Measurements from ENCODE around the gene TFAP2B.

GRCh38 chr6:50780382-50780781, 38.3 kb upstream of the TFAP2B start:
- TF ChIP-seq, protein P1, sequence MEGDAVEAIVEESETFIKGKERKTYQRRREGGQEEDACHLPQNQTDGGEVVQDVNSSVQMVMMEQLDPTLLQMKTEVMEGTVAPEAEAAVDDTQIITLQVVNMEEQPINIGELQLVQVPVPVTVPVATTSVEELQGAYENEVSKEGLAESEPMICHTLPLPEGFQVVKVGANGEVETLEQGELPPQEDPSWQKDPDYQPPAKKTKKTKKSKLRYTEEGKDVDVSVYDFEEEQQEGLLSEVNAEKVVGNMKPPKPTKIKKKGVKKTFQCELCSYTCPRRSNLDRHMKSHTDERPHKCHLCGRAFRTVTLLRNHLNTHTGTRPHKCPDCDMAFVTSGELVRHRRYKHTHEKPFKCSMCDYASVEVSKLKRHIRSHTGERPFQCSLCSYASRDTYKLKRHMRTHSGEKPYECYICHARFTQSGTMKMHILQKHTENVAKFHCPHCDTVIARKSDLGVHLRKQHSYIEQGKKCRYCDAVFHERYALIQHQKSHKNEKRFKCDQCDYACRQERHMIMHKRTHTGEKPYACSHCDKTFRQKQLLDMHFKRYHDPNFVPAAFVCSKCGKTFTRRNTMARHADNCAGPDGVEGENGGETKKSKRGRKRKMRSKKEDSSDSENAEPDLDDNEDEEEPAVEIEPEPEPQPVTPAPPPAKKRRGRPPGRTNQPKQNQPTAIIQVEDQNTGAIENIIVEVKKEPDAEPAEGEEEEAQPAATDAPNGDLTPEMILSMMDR (conservative IDR thresholded peaks at IDR 0.05; ENCODE audit: low read depth, low read length): no peak
- no peak for TF ChIP-seq EZH2 (IDR thresholded peaks at IDR 0.05; ENCODE audit: borderline replicate concordance, low read depth, low read length, poor library complexity, severe bottlenecking)

All from A673 (cell line).